Fibroblast of gingiva (primary cell): ENCODE results near the gene HECTD2.
"Not testable (repeated sequence)": the region's sequence is repeated elsewhere in the genome, so short reads cannot be mapped to it uniquely, and the experiment has no call there.

Experiments used
- DNase-seq: peaks from one replicate; pipeline ENCODE4 v3.0.0-alpha.2; 2011; ENCODE audit warnings: low read depth

The HECTD2 gene, protein sequence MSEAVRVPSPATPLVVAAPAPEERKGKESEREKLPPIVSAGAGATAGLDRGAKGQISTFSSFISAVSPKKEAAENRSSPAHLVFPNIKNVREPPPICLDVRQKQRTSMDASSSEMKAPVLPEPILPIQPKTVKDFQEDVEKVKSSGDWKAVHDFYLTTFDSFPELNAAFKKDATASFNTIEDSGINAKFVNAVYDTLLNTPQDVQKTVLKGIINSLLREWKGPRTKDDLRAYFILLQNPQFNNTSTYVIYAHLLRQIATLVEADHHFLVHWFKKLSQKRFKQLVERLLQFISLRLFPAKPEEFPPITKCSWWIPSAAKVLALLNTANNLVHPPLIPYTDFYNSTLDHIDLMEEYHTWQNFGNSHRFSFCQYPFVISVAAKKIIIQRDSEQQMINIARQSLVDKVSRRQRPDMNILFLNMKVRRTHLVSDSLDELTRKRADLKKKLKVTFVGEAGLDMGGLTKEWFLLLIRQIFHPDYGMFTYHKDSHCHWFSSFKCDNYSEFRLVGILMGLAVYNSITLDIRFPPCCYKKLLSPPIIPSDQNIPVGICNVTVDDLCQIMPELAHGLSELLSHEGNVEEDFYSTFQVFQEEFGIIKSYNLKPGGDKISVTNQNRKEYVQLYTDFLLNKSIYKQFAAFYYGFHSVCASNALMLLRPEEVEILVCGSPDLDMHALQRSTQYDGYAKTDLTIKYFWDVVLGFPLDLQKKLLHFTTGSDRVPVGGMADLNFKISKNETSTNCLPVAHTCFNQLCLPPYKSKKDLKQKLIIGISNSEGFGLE

DNA sequence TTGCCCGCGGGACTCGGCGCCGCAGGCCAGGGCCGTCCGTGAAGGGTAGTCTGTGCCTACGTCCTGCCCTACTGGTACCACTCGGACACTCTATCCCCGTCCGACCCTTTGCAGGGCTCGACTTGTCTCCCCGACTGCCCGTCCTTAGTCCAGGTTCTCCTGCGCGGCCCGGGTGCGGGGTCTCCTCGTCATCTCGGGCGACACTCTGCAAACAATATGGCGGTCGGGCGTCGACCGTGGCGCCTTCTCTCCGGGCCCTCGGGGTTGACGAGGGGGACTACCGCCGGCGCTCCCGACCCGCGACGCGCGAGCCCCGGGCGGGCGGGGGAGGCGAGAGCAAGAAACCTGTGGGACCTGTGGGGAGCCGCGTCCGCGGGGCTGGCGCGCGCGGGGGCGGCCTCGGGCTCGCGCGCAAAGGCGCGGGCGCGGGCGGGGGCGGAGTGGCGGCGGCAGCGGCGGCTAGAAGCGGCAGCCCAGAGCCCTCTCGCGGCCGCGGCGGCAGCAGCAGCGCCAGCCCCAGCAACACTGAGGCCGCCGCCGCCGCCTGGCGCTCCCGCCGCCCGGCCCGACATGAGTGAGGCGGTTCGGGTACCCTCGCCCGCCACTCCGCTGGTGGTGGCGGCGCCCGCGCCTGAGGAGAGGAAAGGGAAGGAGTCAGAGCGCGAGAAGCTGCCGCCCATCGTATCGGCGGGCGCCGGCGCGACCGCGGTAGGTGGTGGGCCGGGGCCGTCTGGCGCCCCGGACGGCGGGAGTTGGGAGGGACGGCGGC is at the start of gene HECTD2:
TSS of gene HECTD2 (plus strand) at position 476 of the 769 bp plus-strand sequence. CDS start at position 571, 95 bp downstream.
- peak; percentile 79 for DNase-seq

DNA sequence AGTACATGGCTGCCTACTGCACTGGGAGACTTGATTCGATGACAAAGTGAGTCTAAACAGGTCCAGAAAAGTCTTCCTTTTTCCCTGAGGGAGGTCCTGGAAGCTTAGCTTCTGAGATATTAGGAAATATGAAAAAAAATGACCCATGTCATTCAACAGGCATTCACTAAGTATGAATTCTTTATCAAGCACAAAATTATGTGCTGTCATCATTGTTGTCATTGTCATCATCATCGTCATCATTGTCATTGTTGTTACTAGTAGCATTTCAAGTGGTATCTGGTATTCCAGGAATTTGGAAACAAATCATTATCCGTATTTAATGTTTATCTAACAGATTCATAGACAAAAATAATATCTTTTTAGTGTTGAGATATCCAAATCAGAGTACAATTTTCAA is 49.7 kb upstream of the HECTD2 start:
- DNase-seq = no peak

DNA sequence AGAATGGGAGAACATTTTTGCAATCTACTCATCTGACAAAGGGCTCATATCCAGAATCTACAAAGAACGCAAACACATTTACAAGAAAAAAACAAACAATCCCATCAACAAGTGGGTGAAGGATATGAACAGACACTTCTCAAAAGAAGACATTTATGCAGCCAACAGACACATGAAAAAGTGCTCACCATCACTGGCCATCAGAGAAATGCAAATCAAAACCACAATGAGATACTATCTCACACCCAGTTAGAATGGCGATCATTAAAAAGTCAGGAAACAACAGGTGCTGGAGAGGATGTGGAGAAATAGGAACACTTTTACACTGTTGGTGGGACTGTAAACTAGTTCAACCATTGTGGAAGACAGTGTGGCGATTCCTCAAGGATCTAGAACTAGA is 44.6 kb upstream of the HECTD2 start:
- not testable (repeated sequence) for DNase-seq

DNA sequence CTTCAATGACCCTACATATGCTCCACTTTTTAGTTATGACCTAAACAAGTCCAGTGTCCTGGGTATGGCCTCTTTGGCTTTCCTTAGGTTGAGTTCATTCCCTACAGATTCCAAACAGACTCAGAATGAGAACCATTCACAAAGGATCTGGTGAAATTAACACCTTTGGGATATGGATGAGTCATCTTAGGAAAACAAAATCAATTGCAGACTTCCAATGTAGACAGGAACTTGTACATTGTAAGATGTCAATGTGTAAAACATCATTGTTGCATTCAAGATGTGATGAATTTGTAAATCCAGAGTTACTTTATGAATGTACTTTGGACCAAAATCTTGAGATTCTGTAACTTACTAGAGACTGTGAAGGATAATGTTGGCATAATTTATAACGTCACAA is 43.4 kb upstream of the HECTD2 start:
- no peak for DNase-seq

DNA sequence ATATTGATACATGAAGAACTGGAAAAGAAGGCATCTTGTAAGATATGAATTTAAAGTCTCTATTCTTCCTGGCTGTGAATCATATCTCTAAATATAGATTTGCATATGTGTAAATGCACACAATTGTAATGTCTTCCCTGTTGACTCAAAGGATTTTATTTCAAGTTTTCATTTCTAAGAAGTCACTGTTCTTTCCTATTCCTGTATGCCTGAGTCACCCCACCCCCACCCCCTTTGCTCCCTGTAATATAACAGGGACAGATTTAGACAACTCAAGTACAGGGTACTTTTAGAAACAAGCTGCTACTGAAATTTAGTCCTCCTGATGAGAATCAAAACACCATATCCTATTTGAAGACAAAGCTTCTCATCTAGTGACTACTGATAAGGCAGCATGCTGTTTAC is 43.0 kb upstream of the HECTD2 start:
- no peak for DNase-seq

DNA sequence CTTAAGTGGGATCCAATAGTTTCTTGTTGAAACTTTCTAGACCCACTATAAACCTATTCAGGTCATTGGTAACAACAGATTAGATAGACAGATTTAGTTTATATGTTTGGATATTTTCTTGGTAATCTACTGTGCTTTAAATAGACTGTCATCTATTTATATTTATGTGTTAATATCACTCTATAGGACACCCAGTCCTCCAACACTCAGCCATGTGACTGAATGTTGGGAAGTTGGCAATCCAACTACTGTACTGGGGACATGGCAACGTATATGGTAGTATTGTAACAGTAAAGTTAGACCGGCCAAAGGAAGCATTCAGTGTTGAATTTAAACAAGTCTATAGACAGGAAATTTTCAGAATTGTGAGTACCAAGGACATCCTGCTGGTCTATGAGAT is 42.6 kb upstream of the HECTD2 start:
- no peak for DNase-seq

DNA sequence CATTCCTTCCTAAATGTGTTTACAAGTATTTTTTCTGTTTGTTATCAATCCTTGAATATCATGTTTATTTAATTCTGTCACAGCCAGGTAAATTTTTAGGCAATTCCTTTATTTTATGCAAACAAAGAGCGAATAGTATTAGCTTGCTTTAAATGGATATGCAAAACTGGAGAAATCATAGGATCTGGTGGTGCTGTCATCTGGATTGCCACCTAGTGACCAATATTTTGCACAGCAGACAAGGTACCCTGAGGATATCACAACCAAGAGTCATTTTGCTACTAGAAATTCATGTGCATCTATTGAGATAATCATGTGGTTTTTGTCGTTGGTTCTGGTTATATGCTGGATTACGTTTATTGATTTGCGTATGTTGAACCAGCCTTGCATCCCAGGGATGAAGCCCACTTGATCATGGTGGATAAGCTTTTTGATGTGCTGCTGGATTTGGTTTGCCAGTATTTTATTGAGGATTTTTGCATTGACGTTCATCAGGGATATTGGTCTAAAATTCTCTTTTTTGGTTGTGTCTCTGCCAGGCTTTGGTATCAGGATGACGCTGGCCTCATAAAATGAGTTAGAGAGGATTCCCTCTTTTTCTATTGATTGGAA is 40.1 kb upstream of the HECTD2 start:
- DNase-seq = peak; percentile 42

DNA sequence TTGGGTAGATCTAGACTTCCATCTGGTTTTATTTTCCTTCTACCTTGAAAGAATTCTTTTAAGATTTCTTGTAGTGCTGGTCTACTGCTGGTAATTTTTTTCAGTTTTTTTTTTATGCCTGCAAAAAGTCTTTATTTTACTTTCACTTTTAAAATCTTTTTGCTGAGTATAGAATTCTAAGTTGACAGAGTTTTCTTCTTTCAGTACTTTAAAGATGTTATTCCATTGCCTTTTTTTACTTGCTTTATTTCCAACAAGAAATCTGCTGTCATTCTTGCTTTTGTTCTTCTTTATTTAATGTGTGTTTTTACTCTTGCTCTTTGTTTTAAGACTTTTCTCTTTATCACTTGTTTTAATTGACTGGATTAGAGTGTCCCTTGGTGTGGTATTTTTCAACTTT is 36.1 kb upstream of the HECTD2 start:
- DNase-seq = no peak

DNA sequence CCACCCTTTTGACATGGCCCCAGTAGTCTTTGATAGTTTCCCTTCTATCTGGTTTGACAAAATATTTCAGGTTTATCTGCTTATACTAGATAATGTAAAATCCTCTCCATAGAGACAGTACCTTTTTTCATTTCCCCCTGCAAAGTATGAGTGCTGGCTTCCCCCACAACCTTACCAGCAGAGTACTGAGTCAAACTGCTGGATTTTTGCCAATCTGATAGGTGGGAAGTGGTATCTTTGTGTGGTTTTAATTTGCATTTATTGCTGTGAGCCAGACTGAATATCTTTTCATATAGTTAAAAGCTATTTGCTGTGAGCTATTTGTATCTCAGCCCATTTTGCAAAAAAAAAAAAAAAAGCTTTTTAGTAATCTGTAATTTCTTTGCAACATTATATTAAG is 32.1 kb upstream of the HECTD2 start:
- DNase-seq = no peak

DNA sequence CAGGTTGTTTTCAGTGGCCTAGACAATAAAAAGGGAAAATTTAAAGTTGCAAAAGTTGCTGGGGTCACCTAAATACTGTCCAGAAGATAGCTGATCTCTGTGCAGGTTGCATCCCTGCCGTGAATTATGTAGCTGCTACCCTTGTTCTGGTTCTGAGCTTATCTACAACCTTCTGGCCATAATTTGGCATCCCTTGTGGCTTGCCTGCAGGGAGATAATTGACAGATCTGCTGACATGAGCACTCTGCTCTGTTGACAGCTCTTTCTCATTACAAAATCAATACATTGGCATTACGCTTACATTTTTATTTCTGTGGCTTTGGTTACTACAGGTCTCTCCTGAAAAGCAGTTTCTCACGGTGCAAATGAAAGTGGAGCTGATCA is 29.3 kb upstream of the HECTD2 start:
- no peak for DNase-seq

DNA sequence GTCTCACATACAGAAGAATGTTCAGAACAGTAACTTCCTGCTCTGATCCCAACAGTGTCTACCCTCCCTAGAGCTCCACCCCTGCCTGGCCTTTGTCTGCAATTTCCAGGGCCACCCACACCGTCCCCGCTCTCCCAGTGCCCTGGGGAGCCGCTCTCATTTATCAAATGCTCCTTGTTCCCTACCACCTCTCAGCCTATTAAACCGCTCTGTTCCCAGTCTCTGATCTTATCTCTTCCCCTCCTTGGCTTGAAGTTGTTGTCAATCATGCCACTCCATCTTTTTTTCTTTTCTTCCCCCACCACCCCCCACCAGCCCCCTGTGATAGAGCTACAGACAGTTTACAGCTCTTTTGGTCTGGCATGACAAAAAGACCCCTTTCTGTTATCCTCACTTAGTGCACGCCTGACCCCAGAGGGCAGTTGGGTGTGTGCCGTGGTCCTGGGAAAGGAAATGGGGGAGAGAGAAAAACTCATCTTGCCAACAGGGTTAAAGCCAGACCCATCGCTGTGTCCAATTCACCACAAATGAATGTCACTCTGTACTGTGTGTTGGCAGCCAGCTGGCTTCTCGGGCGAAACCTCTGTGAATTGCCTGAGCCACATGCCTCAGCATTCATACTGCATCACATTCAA is 28.8 kb upstream of the HECTD2 start:
- DNase-seq = no peak

DNA sequence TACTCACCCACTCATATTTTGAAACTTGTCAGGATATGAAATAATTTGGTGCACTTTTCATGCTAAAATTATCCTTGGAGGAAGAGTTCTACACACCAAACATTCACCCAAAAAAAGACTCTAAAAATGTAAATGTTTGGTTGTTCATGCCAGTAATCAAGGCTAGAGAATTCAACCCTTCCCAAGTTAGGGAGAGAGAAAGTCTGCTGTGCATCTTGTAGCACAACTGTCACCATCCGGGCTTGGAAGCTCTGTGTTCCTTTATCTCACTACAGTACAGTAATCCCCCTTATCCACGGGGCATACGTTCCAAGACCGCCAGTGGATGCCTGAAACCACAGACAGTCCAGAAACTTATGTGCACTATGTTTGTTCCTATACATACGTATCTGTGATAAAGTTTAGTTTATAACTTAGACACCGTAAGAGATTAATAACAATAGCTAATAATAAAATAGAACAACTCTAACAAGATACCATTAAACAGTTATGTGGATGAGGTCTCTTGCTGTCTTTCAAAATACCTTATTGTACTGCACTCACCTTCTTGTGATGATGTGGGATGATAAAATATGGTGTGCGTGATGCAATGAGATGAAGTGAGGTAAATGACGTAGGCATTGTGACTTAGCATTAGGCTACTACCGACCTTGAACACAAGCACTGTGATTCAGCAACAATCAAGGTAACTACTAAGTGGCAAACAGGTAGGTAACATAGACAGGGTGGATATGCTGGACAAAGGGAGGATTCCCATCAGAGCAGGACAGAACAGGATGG is 24.6 kb upstream of the HECTD2 start:
- no peak for DNase-seq

DNA sequence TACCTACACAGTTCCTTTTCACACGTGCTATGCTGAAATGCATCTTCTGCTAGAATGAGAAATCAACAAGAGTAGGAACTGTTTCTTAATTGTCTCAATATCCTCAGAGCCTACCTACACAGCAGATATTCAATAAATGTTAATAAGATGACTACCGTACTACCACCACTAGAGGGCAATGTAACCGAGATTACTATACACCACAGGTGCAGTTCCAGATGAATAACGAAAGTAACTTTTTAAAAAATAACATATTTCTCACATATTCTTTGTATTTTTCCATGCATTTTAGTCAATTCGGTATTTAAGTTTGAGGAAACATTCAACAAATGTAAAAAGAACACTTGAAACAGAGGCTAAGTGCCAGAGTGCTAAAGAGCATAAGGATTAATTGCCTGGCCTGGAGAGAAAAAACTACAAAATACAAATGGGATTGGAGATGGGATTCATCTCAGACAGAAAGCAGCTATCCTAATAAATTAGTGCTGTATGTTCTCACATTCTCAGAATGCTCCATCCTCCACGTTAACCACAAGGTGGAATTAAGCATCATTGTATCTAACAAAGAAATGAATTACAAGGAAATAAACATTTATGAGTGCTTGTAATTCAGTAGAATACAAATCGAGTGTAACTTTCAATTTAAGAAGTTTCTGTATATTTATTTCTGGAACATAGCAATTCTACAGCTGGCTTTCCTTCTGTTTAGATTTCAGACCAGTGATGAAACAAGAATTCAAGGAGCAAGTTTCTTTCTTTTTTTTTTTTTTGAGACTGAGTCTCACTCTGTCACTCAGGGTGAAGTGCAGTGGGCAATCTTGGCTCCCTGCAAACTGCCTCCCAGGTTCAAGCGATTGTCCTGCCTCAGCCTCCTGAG is 20.3 kb upstream of the HECTD2 start:
- peak; percentile 40 for DNase-seq

DNA sequence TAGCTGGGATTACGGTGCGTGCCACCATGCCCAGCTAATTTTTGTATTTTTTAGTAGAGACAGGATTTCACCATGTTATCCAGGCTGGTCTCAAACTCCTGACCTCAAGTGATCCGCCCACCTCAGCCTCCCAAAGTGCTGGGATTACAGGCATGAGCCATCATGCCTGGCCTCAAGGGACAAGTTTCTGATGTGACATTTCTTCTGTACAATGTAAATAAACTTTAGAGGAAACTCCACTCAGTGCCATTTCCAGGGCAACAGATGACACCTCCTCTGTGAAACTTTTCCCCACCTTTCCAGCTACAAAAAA is 19.7 kb upstream of the HECTD2 start:
- DNase-seq = not testable (repeated sequence)

DNA sequence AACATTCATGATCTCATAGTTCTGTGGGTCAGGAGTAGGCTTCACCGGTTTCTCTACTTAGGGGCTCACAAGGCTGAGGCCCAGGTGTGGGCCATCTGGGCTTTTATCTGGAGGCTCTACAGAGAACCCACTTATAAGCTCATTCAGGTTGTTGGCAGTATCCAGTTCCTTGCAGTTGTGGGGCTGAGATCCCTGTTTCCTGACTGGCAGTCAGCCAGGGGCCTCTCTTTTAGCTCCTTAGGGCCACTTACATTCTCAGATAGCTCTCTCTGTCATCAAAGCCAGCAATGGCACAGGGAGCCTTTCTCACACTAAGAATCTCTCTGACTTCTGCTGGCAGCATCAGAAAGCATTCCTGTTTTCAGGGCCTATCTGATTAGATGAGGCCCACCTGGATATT is 18.2 kb upstream of the HECTD2 start:
- DNase-seq = no peak

DNA sequence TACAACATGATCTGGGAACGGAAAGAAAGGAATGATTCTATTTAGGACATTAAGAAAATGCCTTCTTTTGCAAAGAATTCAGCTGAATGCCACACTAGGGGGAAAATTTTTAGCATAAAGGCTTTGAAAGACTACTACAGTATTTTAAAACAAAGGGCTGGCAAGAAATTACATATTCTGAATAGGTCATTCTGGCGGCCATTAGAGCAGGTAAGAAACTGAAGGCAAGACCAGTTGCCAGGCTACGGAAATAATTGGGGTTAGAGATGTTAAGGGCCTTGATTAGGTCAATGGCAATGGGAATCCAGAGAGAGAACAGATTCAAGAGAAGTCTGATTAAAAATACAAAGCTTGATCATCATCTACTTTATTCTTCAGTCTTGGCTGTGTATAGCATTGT is 3.8 kb upstream of the HECTD2 start:
- no peak for DNase-seq

DNA sequence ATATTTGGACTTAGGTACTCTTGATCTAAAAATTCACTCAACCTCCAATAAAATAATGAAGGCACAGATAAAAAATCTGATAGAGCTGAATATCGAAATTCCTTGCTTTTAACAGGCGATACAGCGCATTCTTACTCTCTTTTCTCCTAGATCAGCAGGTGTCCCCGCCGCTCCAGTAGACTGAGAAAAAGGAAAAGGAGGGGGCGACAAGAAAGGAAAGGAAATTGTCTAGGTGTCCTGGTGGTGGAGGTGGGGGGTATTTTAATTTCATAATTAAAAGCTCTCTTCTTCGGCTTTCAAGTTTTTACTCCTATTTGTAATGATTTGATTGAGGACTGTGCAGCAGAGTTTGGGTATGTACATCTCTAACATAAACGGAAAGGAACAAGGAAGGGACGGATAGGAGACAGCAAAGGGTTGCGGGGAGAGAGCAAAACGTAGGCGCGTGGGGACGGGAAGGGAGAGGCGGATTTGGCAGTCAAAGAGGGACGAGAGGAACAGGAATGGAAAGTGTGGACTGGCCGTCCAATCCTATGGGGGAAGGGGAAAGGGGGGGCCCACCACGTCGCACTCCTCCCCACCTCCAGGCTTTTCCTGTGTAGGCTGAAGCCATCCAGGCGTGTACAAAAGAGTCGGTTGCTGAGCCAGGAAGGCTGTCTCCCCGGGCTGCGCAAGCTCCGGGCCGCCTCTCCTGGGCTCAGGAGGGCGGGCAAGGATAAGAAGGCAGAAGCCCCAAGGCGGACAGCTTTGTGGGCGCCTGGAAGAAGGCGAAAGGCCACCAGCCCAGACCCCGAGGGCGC is 875 bp upstream of the HECTD2 start:
- peak; percentile 89 for DNase-seq

DNA sequence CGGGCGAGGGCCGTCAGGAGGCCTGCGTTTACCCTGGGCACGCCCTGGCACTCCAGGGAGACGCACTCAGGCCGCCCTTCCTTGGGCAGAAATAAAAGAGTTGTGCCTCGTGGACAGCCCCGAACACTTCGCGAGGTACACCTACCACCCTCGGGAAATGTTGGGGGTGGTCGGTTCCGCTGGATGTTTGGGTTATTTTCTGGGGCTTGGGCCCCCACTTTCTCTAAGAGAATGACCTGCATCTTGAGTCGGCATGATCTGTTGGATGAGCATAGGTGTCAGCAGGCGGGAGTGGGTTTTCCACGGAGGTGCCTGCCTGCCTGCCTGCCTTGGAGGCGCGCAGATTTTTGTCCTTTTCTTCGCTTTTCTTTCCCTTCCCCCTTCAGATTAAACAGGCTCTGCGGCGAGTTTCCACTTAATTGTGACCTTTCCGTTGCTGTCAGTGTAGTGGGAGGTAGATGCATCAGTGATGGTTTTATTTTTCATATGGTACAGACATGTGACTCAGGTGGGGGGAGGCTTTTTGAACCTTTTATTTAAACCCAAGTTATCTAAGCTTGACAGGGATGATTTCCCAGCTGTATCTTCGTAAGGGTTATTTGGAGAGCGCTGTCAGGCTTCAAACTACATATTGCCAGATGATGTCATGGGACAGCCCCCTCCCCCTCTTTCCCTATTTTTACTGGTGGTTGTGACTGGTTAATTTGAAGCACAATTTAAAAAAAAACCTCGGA is 661 bp downstream of the HECTD2 start:
- peak; percentile 18 for DNase-seq

DNA sequence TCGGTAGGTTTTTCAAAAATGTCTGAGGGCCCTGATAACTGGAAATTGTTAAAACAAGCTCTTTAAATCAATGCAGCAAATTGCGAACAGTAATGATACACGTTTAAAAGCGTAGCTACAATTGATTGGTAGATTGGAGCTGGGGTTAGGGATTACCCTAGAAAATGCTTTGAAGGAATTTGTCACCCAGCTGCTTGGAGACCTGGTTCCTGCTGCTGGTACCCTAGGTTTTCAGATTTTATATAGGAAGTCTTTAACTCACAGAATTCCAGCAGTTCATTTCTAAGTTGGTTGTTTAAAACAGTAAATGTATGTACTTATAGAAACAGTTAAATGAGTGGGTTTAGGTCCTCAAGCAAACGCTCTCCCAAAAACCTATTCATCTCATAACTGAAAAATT is 1.5 kb downstream of the HECTD2 start:
- no peak for DNase-seq
